ENCODE measurements around the gene STX2. TPM values are rescaled to one million over a fixed set of nuclear protein-coding genes. Genes with fewer than 3 reads are reported as not detected.

Gene STX2
- total RNA-seq, 4 donors from 2014 or later, result 8.1 to 22.1 (median 9.7) TPM

- DNase-seq, result no peak
- WGBS, 2 donors (ENCODE audit: low coverage in 1 of 2), result 74 to 79% methylated on average over 2 of the region's 2 CpGs
- no peaks in the 10 kb centered on the region for H3K27me3 ChIP-seq
- no peak overlapping the region for H3K4me3 ChIP-seq
- in situ Hi-C loops (cut with MboI; ENCODE audit: low pct_ligation_motif_present in 1 of 4, low pct_unique_long_range_greater_than_20kb in 1 of 4, low sequenced_read_pairs in 3 of 4), result no loop called here
- intact Hi-C loops (cut with DNase I; ENCODE audit: low total_unique reads), result no loop called here
- no peaks in the 10 kb centered on the region for H3K9me3 ChIP-seq
- no peaks in the 10 kb centered on the region for H3K4me1 ChIP-seq
- H3K36me3 ChIP-seq, result no peaks in the 10 kb centered on the region
- no peak overlapping the region for H3K27ac ChIP-seq
- TF ChIP-seq POLR2A (IDR thresholded peaks at IDR 0.05) (no peak), EP300 (IDR thresholded peaks at IDR 0.05; ENCODE audit: low read depth) (no peak), POLR2AphosphoS5 (IDR thresholded peaks at IDR 0.05) (no peak)
- TF ChIP-seq, protein P1, sequence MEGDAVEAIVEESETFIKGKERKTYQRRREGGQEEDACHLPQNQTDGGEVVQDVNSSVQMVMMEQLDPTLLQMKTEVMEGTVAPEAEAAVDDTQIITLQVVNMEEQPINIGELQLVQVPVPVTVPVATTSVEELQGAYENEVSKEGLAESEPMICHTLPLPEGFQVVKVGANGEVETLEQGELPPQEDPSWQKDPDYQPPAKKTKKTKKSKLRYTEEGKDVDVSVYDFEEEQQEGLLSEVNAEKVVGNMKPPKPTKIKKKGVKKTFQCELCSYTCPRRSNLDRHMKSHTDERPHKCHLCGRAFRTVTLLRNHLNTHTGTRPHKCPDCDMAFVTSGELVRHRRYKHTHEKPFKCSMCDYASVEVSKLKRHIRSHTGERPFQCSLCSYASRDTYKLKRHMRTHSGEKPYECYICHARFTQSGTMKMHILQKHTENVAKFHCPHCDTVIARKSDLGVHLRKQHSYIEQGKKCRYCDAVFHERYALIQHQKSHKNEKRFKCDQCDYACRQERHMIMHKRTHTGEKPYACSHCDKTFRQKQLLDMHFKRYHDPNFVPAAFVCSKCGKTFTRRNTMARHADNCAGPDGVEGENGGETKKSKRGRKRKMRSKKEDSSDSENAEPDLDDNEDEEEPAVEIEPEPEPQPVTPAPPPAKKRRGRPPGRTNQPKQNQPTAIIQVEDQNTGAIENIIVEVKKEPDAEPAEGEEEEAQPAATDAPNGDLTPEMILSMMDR (IDR thresholded peaks at IDR 0.05), result no peak
These were observed 38.7 kb downstream of the STX2 start for GRCh38 chr12:130800312-130800711.

GRCh38 chr12:130799051-130799450, 40.0 kb downstream of the STX2 start:
- H3K4me1 ChIP-seq, result no peaks in the 10 kb centered on the region
- TF ChIP-seq POLR2A (IDR thresholded peaks at IDR 0.05), result no peak
- no peak for TF ChIP-seq POLR2AphosphoS5 (IDR thresholded peaks at IDR 0.05)
- no peak for TF ChIP-seq EP300 (IDR thresholded peaks at IDR 0.05; ENCODE audit: low read depth)
- TF ChIP-seq, protein P1 (IDR thresholded peaks at IDR 0.05), result no peak
- intact Hi-C loops (cut with DNase I; ENCODE audit: low total_unique reads), result no loop called here
- WGBS, 2 donors (ENCODE audit: low coverage in 1 of 2), result 86 to 87% methylated on average over 4 of the region's 4 CpGs
- no peaks in the 10 kb centered on the region for H3K36me3 ChIP-seq
- DNase-seq, result no peak
- no peaks in the 10 kb centered on the region for H3K9me3 ChIP-seq
- in situ Hi-C loops (cut with MboI; ENCODE audit: low pct_ligation_motif_present in 1 of 4, low pct_unique_long_range_greater_than_20kb in 1 of 4, low sequenced_read_pairs in 3 of 4), result no loop called here
- H3K27ac ChIP-seq, result no peak overlapping the region
- H3K27me3 ChIP-seq, result no peaks in the 10 kb centered on the region
- no peak overlapping the region for H3K4me3 ChIP-seq

DNA sequence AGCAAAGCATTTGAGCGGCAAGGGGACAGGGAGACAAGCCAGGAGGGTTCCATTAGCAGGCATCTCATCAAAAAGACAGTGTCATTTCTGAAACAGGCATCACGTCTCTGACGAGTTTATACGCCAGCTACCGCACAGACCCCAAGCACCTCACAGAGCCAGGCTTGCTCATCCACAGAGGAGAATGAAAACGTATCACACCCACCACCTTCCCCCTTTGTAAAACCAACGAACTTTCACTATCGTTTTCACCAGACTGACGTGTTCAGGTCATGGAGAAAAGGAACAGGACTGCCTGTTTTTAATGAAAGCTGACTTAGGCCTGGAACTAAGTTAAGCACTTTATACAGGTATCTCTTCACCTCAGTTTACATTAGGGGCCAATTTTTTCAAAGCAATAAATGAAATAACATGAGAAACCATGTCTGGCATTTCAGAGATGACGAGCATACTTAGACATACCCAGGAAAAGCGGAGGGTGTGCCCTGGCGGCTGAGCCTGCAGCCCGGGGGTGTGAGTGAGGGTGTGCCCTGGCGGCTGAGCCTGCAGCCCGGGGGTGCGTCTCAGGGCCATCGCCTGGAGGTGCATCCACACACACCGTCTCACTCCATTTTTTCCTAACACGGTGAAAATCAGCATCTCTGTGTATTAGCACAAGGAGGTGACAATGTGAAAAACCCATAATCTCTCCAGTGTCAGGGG, 41.9 kb downstream of the STX2 start:
- intact Hi-C loops (cut with DNase I; ENCODE audit: low total_unique reads), result no loop called here
- H3K9me3 ChIP-seq, result no peaks in the 10 kb centered on the region
- in situ Hi-C loops (cut with MboI; ENCODE audit: low pct_ligation_motif_present in 1 of 4, low pct_unique_long_range_greater_than_20kb in 1 of 4, low sequenced_read_pairs in 3 of 4), result no loop called here
- DNase-seq, result no peak
- no peak for TF ChIP-seq EP300 (IDR thresholded peaks at IDR 0.05; ENCODE audit: low read depth)
- TF ChIP-seq, protein P1 (IDR thresholded peaks at IDR 0.05), result no peak
- no peak for TF ChIP-seq POLR2A (IDR thresholded peaks at IDR 0.05)
- TF ChIP-seq POLR2AphosphoS5 (IDR thresholded peaks at IDR 0.05), result no peak
- no peak overlapping the region for H3K27ac ChIP-seq
- H3K4me3 ChIP-seq, result no peak overlapping the region
- H3K27me3 ChIP-seq, result no peaks in the 10 kb centered on the region
- 68 to 70% methylated on average over 2 to 19 of the region's 19 CpGs for WGBS, 2 donors (ENCODE audit: low coverage in 1 of 2)
- H3K36me3 ChIP-seq, result no peaks in the 10 kb centered on the region
- no peaks in the 10 kb centered on the region for H3K4me1 ChIP-seq

GRCh38 chr12:130795906-130796305, 43.1 kb downstream of the STX2 start:
- intact Hi-C loops (cut with DNase I; ENCODE audit: low total_unique reads), result no loop called here
- in situ Hi-C loops (cut with MboI; ENCODE audit: low pct_ligation_motif_present in 1 of 4, low pct_unique_long_range_greater_than_20kb in 1 of 4, low sequenced_read_pairs in 3 of 4), result no loop called here
- Histone ChIP-seq H3K27ac (no peak overlapping the region), H3K4me3 (no peak overlapping the region), H3K27me3 (no peaks in the 10 kb centered on the region), H3K36me3 (no peaks in the 10 kb centered on the region), H3K9me3 (no peaks in the 10 kb centered on the region), H3K4me1 (no peaks in the 10 kb centered on the region)
- WGBS, 2 donors (ENCODE audit: low coverage in 1 of 2), result 78 to 81% methylated on average over 4 to 6 of the region's 6 CpGs
- DNase-seq, result no peak
- TF ChIP-seq EP300 (IDR thresholded peaks at IDR 0.05; ENCODE audit: low read depth), result no peak
- no peak for TF ChIP-seq POLR2AphosphoS5 (IDR thresholded peaks at IDR 0.05)
- TF ChIP-seq POLR2A (IDR thresholded peaks at IDR 0.05), result no peak
- TF ChIP-seq, protein P1 (IDR thresholded peaks at IDR 0.05), result no peak
